Activated CD8-positive, alpha-beta memory T cell treated with anti-CD3 and anti-CD28 coated beads for 36 hours (primary cell): Measurements from ENCODE around the gene XPOT. TPM values are rescaled to one million over a fixed set of nuclear protein-coding genes. Genes with fewer than 3 reads are reported as not detected.

ENCODE experiments used
- CTCF ChIA-PET: fragments of 350-600 bp; sonication (Branson Sonifier 250); formaldehyde crosslinking; loops from one replicate; lab custom pipeline; 2021; ENCODE audit warnings: antibody characterized with exemption; lab: Charles Lee
- POLR2A ChIA-PET: fragments of 350-600 bp; sonication (Branson Sonifier 250); formaldehyde crosslinking; loops from one replicate; lab custom pipeline; 2021; ENCODE audit warnings: antibody characterized with exemption; lab: Charles Lee
- total RNA-seq, 2 experiments: library from RNA; stranded (reverse); gene quantifications; one replicate each; pipeline ENCODE4 v1.2.3, GENCODE V29; 2021

The XPOT gene
- total RNA-seq, 2 experiments from 2014 or later = 163 to 174 TPM

DNA sequence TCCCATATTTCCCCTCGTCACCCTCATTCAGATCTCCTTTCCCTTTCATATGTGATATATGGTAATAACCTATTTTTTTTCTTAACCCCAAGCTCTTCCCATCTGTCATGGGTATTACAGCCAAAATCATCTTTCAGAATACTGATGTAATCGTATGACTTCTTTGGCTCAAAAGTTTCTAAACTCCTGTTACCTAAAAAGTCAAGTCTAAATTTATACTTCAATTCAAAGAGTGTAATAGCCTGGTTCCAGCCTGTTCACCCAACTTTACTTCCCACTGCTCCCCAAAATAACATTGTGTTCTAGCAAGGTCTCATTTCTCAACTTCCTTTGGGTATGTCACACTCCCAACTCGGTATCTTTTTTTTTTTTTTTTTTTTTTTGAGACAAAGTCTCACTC, 96.2 kb downstream of the XPOT start:
- POLR2A ChIA-PET = no interaction called here
- CTCF ChIA-PET = interaction anchor here (1.7 kb wide), 1 partner anchor 33 kb away, joined by 3 read pairs; no protein-coding TSS in a partner anchor

Other genes starting within 250 kb of the XPOT start
- gene KICS2, start 182.1 kb upstream of the XPOT start, total RNA-seq = 10 to 100 TPM; 12.1 to 13.4 TPM
- not detected for gene C12orf56, start 13.6 kb upstream of the XPOT start, total RNA-seq
- gene TBK1, start 47.7 kb downstream of the XPOT start, total RNA-seq = 10 to 100 TPM; 25.4 to 26.0 TPM
- 10 to 100 TPM; 47.8 to 54.8 TPM for gene RASSF3, start 206.1 kb downstream of the XPOT start, total RNA-seq